ENCODE data around the gene SYT5. TPM values are rescaled to one million over a fixed set of nuclear protein-coding genes. Genes with fewer than 3 reads are reported as not detected.
A peak's percentile ranks its signal among the peaks of the same experiment; 100 is the strongest.

The SYT5 gene
- total RNA-seq, 1 donor from 2014 or later = 0.17 TPM

- H3K36me3 ChIP-seq (ENCODE audit: control insufficient read depth, insufficient read depth, low read length) = no peaks in the 10 kb centered on the region
- peak; percentile 81 for TF ChIP-seq CTCF (IDR thresholded peaks at IDR 0.05; ENCODE audit: insufficient read depth, low read length, poor library complexity, severe bottlenecking)
- no peak for DNase-seq (ENCODE audit: low read depth)
- peaks cover 56% of the 10 kb centered on the region for H3K27me3 ChIP-seq (ENCODE audit: control insufficient read depth, insufficient read depth, low read length)
- peak overlapping the region; percentile 22 for H3K4me3 ChIP-seq (ENCODE audit: low read depth, low read length)
Observed at GRCh38 chr19:55146078-55146704, 33.9 kb downstream of the SYT5 start.

- no peak for DNase-seq (ENCODE audit: low read depth)
- H3K36me3 ChIP-seq (ENCODE audit: control insufficient read depth, insufficient read depth, low read length) = no peaks in the 10 kb centered on the region
- TF ChIP-seq CTCF (IDR thresholded peaks at IDR 0.05; ENCODE audit: insufficient read depth, low read length, poor library complexity, severe bottlenecking) = no peak
- H3K27me3 ChIP-seq (ENCODE audit: control insufficient read depth, insufficient read depth, low read length) = peaks cover 56% of the 10 kb centered on the region
- no peak overlapping the region for H3K4me3 ChIP-seq (ENCODE audit: low read depth, low read length)
Observed at GRCh38 chr19:55145232-55145631, 34.9 kb downstream of the SYT5 start.

GRCh38 chr19:55141696-55142095 is 38.4 kb downstream of the SYT5 start:
- no peaks in the 10 kb centered on the region for H3K36me3 ChIP-seq (ENCODE audit: control insufficient read depth, insufficient read depth, low read length)
- TF ChIP-seq CTCF (IDR thresholded peaks at IDR 0.05; ENCODE audit: insufficient read depth, low read length, poor library complexity, severe bottlenecking) = no peak
- no peak overlapping the region for H3K4me3 ChIP-seq (ENCODE audit: low read depth, low read length)
- H3K27me3 ChIP-seq (ENCODE audit: control insufficient read depth, insufficient read depth, low read length) = peaks cover 27% of the 10 kb centered on the region
- DNase-seq (ENCODE audit: low read depth) = no peak

- no peak for DNase-seq (ENCODE audit: low read depth)
- Histone ChIP-seq H3K27me3 (ENCODE audit: control insufficient read depth, insufficient read depth, low read length) (peaks cover 8% of the 10 kb centered on the region), H3K4me3 (ENCODE audit: low read depth, low read length) (no peak overlapping the region), H3K36me3 (ENCODE audit: control insufficient read depth, insufficient read depth, low read length) (no peaks in the 10 kb centered on the region)
- no peak for TF ChIP-seq CTCF (IDR thresholded peaks at IDR 0.05; ENCODE audit: insufficient read depth, low read length, poor library complexity, severe bottlenecking)
Observed at GRCh38 chr19:55137915-55138314, 42.2 kb downstream of the SYT5 start.

GRCh38 chr19:55136399-55137102 is 43.5 kb downstream of the SYT5 start:
- H3K36me3 ChIP-seq (ENCODE audit: control insufficient read depth, insufficient read depth, low read length) = no peaks in the 10 kb centered on the region
- peaks cover 3% of the 10 kb centered on the region for H3K27me3 ChIP-seq (ENCODE audit: control insufficient read depth, insufficient read depth, low read length)
- no peak overlapping the region for H3K4me3 ChIP-seq (ENCODE audit: low read depth, low read length)
- DNase-seq (ENCODE audit: low read depth) = no peak
- TF ChIP-seq CTCF (IDR thresholded peaks at IDR 0.05; ENCODE audit: insufficient read depth, low read length, poor library complexity, severe bottlenecking) = no peak
